Ascending aorta (tissue), 2 donors: ENCODE measurements around the gene DAAM2. TPM values are rescaled to one million over a fixed set of nuclear protein-coding genes. Genes with fewer than 3 reads are reported as not detected.

ENCODE experiments used
- DNase-seq, 2 donors: peaks; one replicate each; pipeline ENCODE4 v3.0.0-alpha.2; 2019; ENCODE audit warnings: low spot score in 2 of 2
- H3K27ac ChIP-seq, 2 donors: fragments of 200-600 bp; sonication (generic); one replicate each; pipeline ENCODE4 v1.5.1; 2016 to 2017; ENCODE audit warnings: mild to moderate bottlenecking in 1 of 2
- H3K27me3 ChIP-seq: fragments of 200-600 bp; sonication (generic); one replicate; pipeline ENCODE4 v1.5.1; 2017
- H3K36me3 ChIP-seq, 2 donors: fragments of 200-600 bp; sonication (generic); one replicate each; pipeline ENCODE4 v1.5.1; 2016
- H3K4me1 ChIP-seq, 2 donors: fragments of 200-600 bp; sonication (generic); one replicate each; pipeline ENCODE4 v1.5.1; 2016 to 2017; ENCODE audit warnings: mild to moderate bottlenecking in 1 of 2
- H3K4me3 ChIP-seq, 2 donors: fragments of 200-600 bp; sonication (generic); one replicate each; pipeline ENCODE4 v1.5.1; 2016 to 2017; ENCODE audit warnings: mild to moderate bottlenecking in 1 of 2
- H3K9me3 ChIP-seq, 2 donors: fragments of 200-600 bp; sonication (generic); one replicate each; pipeline ENCODE4 v1.5.1; 2016
- intact Hi-C: fragments of 100-400 bp; cut with DNase I; formaldehyde crosslinking; loops from one replicate; pipeline ENCODE4 v1.15.1; 2023
- total RNA-seq: library from RNA; depleted of rRNA; stranded (reverse); fragments of >200 nt; gene quantifications from one replicate; pipeline ENCODE4 v1.1.0, GENCODE V29; 2016
- TF ChIP-seq, protein P1 (sequence below), 3 experiments: fragments of 200-600 bp in 2 of 3; fragments of 450-650 bp in 1 of 3; sonication (generic) in 2 of 3; IDR thresholded peaks; one replicate each; pipeline ENCODE4 v1.5.1; 2016 to 2019; ENCODE audit warnings: antibody characterized with exemption in 3 of 3, mild to moderate bottlenecking in 1 of 3, moderate library complexity in 1 of 3

The DAAM2 gene
- total RNA-seq, 1 donor from 2014 or later, result 44.0 TPM

DNA sequence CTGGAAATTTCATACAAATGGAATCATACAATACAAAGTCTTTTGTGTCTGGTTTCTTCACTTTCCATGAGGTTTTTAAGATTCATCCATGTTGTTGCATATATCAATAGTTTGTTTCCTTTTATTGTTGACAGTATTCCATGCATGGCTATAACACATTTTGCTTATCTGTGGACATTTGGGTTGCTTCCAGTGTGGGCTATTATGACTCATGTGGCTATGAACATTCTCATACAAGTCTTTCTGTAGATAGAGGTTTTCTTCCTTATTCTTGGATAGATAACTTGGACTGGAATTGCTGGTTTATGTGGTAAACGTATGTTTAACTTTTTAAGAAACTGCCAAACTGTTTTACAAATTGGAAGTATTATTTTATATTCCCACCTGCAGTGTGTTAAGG is 36.9 kb upstream of the DAAM2 start:
- Histone ChIP-seq H3K4me3 (no peak overlapping the region), H3K4me1 (peaks cover 0 to 13% of the 10 kb centered on the region in 2 donors), H3K27ac (no peak overlapping the region), H3K36me3 (no peaks in the 10 kb centered on the region), H3K9me3 (no peaks in the 10 kb centered on the region), H3K27me3 (no peaks in the 10 kb centered on the region)
- intact Hi-C loops, result no loop called here
- no peak for DNase-seq
- TF ChIP-seq, protein P1, sequence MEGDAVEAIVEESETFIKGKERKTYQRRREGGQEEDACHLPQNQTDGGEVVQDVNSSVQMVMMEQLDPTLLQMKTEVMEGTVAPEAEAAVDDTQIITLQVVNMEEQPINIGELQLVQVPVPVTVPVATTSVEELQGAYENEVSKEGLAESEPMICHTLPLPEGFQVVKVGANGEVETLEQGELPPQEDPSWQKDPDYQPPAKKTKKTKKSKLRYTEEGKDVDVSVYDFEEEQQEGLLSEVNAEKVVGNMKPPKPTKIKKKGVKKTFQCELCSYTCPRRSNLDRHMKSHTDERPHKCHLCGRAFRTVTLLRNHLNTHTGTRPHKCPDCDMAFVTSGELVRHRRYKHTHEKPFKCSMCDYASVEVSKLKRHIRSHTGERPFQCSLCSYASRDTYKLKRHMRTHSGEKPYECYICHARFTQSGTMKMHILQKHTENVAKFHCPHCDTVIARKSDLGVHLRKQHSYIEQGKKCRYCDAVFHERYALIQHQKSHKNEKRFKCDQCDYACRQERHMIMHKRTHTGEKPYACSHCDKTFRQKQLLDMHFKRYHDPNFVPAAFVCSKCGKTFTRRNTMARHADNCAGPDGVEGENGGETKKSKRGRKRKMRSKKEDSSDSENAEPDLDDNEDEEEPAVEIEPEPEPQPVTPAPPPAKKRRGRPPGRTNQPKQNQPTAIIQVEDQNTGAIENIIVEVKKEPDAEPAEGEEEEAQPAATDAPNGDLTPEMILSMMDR (IDR thresholded peaks at IDR 0.05), result no peak

DNA sequence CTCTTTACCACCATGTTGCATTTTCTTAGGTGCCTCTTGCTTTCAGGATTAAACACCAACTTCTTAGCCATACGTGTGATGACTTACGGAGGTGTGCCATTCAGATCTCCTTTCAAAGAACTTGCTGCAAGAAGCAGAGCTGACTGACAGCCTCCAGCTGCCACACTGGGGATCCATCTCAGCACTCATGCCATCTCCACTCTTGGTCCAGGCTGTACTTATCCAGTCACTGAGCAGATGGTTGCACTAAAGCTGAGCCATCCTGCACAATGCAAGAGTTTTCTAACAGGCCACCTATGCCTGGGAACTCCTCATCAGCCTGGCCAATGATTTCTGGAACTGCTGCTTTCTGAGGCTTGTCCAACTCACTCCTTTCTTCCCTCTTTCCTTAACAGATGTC is 35.6 kb upstream of the DAAM2 start:
- TF ChIP-seq, protein P1 (IDR thresholded peaks at IDR 0.05), result no peak
- Histone ChIP-seq H3K27me3 (no peaks in the 10 kb centered on the region), H3K36me3 (no peaks in the 10 kb centered on the region), H3K9me3 (no peaks in the 10 kb centered on the region), H3K27ac (no peak overlapping the region), H3K4me3 (no peak overlapping the region), H3K4me1 (peaks cover 0 to 19% of the 10 kb centered on the region in 2 donors)
- intact Hi-C loops, result no loop called here
- DNase-seq, result no peak

DNA sequence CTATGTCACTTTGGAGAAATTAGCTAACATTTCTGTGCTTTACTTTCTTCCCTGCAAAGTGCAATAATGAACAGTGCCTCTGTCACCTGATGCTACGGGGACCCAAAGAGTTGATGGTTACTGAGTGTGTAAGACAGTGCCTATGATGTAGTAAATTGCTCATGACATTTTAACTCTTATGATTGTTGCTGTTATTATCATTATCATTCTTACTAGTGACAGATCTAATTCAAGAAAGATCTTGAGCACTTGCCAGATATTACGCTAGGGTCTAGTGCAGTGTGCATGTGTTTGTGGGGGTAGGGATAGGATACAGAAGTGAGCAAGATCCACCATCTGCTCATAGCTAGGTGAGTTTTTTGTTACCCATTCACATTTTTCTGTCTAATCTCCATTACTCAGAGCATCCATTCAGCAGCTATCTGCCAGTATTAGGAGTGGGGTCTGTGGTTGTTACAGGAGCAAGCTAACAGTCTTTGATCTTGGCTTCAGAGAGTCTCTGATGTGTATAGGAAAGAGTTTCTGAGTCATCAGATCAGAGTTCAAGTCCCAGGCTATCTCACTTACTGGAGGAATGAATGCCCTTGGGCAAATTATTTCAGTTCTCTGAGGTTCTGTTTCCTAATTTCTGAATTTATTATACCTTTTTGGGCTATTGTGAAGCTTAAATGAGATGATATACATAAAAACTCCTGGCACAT is 33.1 kb upstream of the DAAM2 start:
- H3K4me1 ChIP-seq, result peaks cover 0 to 12% of the 10 kb centered on the region in 2 donors
- TF ChIP-seq, protein P1 (IDR thresholded peaks at IDR 0.05), result no peak

DNA sequence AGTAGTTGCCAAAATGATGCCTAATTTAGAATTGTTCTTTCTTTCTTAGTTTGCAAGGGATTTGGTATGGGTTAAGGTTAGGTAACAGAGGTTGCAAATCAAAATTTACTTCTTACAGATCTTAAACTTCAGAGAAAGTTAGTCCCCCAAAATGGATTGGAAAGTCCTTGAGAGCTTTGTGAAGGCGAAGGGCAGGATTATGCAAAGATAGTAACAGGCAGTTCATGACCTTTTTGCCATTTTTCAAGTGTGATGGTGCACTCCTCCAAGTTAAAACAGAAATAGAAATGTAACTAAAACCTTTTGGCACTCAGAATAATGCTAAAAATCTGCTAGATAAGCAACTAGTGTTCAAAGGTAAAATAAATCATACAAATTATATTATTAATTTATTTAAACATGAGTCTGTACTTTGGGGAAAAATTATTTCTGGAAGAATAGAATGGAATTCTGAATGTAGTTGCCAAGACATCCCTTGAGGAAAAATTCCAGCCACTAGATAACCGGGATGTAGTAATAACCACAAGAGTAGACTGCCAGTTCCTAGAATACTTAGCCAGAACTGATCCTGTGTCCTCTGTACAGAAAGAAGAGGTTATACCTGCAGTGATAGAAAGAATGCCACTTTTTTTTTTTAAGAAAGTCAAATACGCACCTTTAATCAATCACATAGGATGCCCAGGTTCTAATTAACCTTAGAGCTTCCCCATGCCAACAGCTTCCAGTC is 31.8 kb upstream of the DAAM2 start:
- Histone ChIP-seq H3K27ac (no peak overlapping the region), H3K27me3 (no peaks in the 10 kb centered on the region), H3K36me3 (no peaks in the 10 kb centered on the region), H3K9me3 (no peaks in the 10 kb centered on the region), H3K4me1 (peaks cover 0 to 8% of the 10 kb centered on the region in 2 donors), H3K4me3 (no peak overlapping the region)
- no peak for DNase-seq
- TF ChIP-seq, protein P1 (IDR thresholded peaks at IDR 0.05), result no peak
- intact Hi-C loops, result no loop called here

More for the DNA sequence above, 33.1 kb upstream of the DAAM2 start:
- no peaks in the 10 kb centered on the region for H3K36me3 ChIP-seq
- no peak overlapping the region for H3K4me3 ChIP-seq
- no peak for DNase-seq
- no peaks in the 10 kb centered on the region for H3K27me3 ChIP-seq
- no peaks in the 10 kb centered on the region for H3K9me3 ChIP-seq
- intact Hi-C loops, result no loop called here
- H3K27ac ChIP-seq, result no peak overlapping the region

DNA sequence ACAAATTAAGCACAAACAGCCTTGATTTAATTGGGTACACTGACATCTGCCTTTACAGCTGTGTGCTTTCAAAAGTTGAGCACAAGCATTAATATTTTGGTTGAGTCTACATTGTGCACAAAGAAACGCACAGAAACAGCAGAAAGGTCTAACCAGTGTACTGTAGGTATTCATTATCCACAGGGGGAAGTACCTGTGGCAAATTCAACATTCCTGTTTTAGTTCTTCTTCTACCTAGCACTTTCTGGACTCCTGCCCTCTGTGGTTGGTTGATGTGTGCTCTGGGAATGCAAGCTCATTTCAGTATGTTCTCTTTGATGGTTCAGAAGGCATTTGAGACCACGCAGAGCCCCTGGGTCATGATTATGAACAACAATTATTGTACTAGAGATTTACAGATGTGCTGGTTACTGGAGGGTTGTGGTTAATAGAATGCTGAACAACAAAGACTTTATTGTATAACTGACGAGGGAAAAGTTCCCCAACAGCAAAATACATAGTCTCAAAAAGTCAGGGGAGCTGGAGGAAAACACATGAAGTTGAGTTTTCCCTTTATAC is 26.6 kb upstream of the DAAM2 start:
- DNase-seq, result no peak
- Histone ChIP-seq H3K36me3 (no peaks in the 10 kb centered on the region), H3K4me3 (no peak overlapping the region), H3K27me3 (no peaks in the 10 kb centered on the region), H3K9me3 (no peaks in the 10 kb centered on the region), H3K4me1 (peaks cover 0 to 4% of the 10 kb centered on the region in 2 donors), H3K27ac (no peak overlapping the region)
- intact Hi-C loops, result no loop called here
- TF ChIP-seq, protein P1 (IDR thresholded peaks at IDR 0.05), result no peak
